RWPE2 (cell line): ENCODE measurements around the gene LIMK1.

Source experiments
- ATAC-seq: fragments of 200-7000 bp; cut with Tn5 transposase; 3 replicates; pipeline ENCODE4 v1.9.1; 2021; ENCODE audit warnings: low read depth
- DNase-seq: peaks from one replicate; pipeline ENCODE4 v3.0.0-alpha.2; 2020; ENCODE audit warnings: low spot score
- H3K27ac ChIP-seq: fragments of 450-650 bp; 2 replicates; pipeline ENCODE4 v1.5.1; 2017; ENCODE audit warnings: mild to moderate bottlenecking; ENCODE audit not compliant: poor library complexity, severe bottlenecking
- H3K27me3 ChIP-seq: fragments of 250-450 bp; sonication (Bioruptor Pico); 2 replicates; pipeline ENCODE4 v1.5.1; 2021; ENCODE audit warnings: mild to moderate bottlenecking, moderate library complexity; ENCODE audit not compliant: insufficient read depth, poor library complexity, severe bottlenecking
- H3K36me3 ChIP-seq: fragments of 250-450 bp; sonication (Bioruptor Pico); 2 replicates; pipeline ENCODE4 v1.5.1; 2020; ENCODE audit warnings: low read depth, mild to moderate bottlenecking, moderate library complexity
- H3K4me1 ChIP-seq: fragments of 250-450 bp; sonication (Bioruptor Pico); 2 replicates; pipeline ENCODE4 v1.5.1; 2021; ENCODE audit warnings: mild to moderate bottlenecking, moderate library complexity; ENCODE audit not compliant: insufficient read depth, poor library complexity, severe bottlenecking
- H3K4me3 ChIP-seq: fragments of 250-450 bp; sonication (Bioruptor Pico); 2 replicates; pipeline ENCODE4 v1.5.1; 2021; ENCODE audit warnings: mild to moderate bottlenecking, moderate library complexity; ENCODE audit not compliant: severe bottlenecking
- H3K9me3 ChIP-seq: fragments of 250-450 bp; sonication (Bioruptor Pico); 2 replicates; pipeline ENCODE4 v1.5.1; 2021; ENCODE audit warnings: mild to moderate bottlenecking, moderate library complexity; ENCODE audit not compliant: severe bottlenecking
- TF ChIP-seq, protein P1 (sequence below): fragments of 450-650 bp; IDR thresholded peaks from one replicate; pipeline ENCODE4 v1.5.1; 2017; ENCODE audit warnings: mild to moderate bottlenecking, moderate library complexity; ENCODE audit not compliant: poor library complexity, severe bottlenecking

Gene LIMK1

GRCh38 chr7:74064696-74065095 is 18.9 kb upstream of the LIMK1 start:
- H3K4me3 ChIP-seq = no peak overlapping the region
- H3K36me3 ChIP-seq = no peaks in the 10 kb centered on the region
- ATAC-seq (no peak), DNase-seq (no peak)
- TF ChIP-seq, protein P1, sequence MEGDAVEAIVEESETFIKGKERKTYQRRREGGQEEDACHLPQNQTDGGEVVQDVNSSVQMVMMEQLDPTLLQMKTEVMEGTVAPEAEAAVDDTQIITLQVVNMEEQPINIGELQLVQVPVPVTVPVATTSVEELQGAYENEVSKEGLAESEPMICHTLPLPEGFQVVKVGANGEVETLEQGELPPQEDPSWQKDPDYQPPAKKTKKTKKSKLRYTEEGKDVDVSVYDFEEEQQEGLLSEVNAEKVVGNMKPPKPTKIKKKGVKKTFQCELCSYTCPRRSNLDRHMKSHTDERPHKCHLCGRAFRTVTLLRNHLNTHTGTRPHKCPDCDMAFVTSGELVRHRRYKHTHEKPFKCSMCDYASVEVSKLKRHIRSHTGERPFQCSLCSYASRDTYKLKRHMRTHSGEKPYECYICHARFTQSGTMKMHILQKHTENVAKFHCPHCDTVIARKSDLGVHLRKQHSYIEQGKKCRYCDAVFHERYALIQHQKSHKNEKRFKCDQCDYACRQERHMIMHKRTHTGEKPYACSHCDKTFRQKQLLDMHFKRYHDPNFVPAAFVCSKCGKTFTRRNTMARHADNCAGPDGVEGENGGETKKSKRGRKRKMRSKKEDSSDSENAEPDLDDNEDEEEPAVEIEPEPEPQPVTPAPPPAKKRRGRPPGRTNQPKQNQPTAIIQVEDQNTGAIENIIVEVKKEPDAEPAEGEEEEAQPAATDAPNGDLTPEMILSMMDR = no peak
- H3K4me1 ChIP-seq = no peaks in the 10 kb centered on the region
- no peaks in the 10 kb centered on the region for H3K9me3 ChIP-seq
- H3K27me3 ChIP-seq = no peaks in the 10 kb centered on the region
- H3K27ac ChIP-seq = no peak overlapping the region

DNA sequence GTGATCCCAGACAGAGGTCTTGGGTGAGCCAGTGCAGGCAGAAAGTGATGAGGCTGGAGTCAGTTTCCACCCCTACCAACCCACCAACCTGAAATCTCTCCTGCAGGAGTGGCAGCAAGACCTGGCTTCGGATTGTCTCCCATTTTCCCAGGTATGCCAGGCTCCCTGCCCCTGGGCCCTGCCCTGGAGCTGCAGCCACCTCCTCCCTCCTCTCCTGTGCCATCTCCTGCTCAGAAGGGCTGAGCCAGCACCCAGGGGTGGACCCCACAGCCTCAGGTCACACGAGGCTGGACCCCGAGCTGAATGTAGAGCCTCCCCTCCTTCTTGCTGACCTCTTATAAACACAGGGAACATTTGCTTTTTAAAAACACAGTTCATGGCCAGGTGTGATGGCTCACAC is 17.0 kb upstream of the LIMK1 start:
- Histone ChIP-seq H3K9me3 (no peaks in the 10 kb centered on the region), H3K36me3 (no peaks in the 10 kb centered on the region), H3K27me3 (no peaks in the 10 kb centered on the region), H3K4me3 (no peak overlapping the region), H3K27ac (no peak overlapping the region), H3K4me1 (no peaks in the 10 kb centered on the region)
- ATAC-seq = no peak
- DNase-seq = no peak
- TF ChIP-seq, protein P1 = no peak

DNA sequence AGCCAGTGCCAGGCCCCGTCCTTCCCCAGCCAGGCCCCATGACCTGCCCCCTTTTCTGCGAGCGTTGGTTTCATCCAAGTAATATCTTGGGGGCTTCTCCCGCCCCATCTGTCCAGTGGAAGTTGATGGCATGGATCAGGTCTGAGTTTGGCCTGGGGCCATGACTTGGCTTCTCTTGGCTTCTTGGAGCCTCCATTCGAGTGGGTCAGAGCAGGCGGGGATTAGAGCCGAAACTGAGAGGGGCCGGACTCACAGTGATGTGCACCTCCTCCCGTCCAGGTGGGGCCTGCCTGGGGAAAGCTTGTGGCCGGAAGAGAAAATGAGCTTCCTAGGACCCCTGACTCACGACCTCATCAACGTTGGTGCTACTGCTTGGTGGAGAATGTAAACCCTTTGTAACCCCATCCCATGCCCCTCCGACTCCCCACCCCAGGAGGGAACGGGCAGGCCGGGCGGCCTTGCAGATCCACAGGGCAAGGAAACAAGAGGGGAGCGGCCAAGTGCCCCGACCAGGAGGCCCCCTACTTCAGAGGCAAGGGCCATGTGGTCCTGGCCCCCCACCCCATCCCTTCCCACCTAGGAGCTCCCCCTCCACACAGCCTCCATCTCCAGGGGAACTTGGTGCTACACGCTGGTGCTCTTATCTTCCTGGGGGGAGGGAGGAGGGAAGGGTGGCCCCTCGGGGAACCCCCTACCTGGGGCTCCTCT is 15.1 kb upstream of the LIMK1 start:
- Histone ChIP-seq H3K4me1 (no peaks in the 10 kb centered on the region), H3K36me3 (no peaks in the 10 kb centered on the region), H3K27me3 (no peaks in the 10 kb centered on the region), H3K4me3 (no peak overlapping the region), H3K27ac (no peak overlapping the region), H3K9me3 (no peaks in the 10 kb centered on the region)
- TF ChIP-seq, protein P1 = no peak
- DNase-seq (no peak), ATAC-seq (no peak)

DNA sequence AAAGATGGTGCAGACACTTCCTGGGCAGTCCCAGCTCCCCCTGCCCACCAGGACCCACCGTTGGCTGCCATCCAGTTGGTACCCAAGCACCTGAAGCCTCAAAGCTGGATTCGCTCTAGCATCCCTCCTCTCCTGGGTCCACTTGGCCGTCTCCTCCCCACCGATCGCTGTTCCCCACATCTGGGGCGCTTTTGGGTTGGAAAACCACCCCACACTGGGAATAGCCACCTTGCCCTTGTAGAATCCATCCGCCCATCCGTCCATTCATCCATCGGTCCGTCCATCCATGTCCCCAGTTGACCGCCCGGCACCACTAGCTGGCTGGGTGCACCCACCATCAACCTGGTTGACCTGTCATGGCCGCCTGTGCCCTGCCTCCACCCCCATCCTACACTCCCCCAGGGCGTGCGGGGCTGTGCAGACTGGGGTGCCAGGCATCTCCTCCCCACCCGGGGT is 14.5 kb upstream of the LIMK1 start:
- Histone ChIP-seq H3K4me3 (no peak overlapping the region), H3K36me3 (no peaks in the 10 kb centered on the region), H3K4me1 (no peaks in the 10 kb centered on the region), H3K9me3 (no peaks in the 10 kb centered on the region), H3K27me3 (no peaks in the 10 kb centered on the region), H3K27ac (no peak overlapping the region)
- DNase-seq = no peak
- ATAC-seq = no peak
- TF ChIP-seq, protein P1 = no peak
